ENCODE results near the gene CHCHD6.

GRCh38 chr3:126935756-126936509 is 231.9 kb downstream of the CHCHD6 start:
- TF ChIP-seq CTCF (conservative IDR thresholded peaks at IDR 0.05) (no peak), EZH2 (IDR thresholded peaks at IDR 0.05; ENCODE audit: low read depth) (no peak)

Data from PC-9 (cell line).